WERI-Rb-1 (cell line): ENCODE data around the gene TUG1.
A peak's percentile ranks its signal among the peaks of the same experiment; 100 is the strongest.

Experiments used
- DNase-seq: peaks from one replicate; pipeline ENCODE4 v3.0.0-alpha.2; 2020
- H3K27ac ChIP-seq: fragments of 250-450 bp; sonication (Bioruptor Pico); 2 replicates; pipeline ENCODE4 v1.5.1; 2020; ENCODE audit warnings: mild to moderate bottlenecking, moderate library complexity
- H3K27me3 ChIP-seq: fragments of 250-450 bp; sonication (Bioruptor Pico); 2 replicates; pipeline ENCODE4 v1.5.1; 2021; ENCODE audit warnings: mild to moderate bottlenecking, low read depth, moderate library complexity; ENCODE audit not compliant: insufficient read depth, severe bottlenecking
- H3K36me3 ChIP-seq: fragments of 250-450 bp; sonication (Bioruptor Pico); 2 replicates; pipeline ENCODE4 v1.5.1; 2020; ENCODE audit warnings: mild to moderate bottlenecking, moderate library complexity
- H3K4me3 ChIP-seq: 2 replicates; pipeline ENCODE4 v1.5.1; 2011; ENCODE audit warnings: low read depth, mild to moderate bottlenecking, control low read depth, low read length
- H3K9me3 ChIP-seq: fragments of 250-450 bp; sonication (Bioruptor Pico); 2 replicates; pipeline ENCODE4 v1.5.1; 2021; ENCODE audit warnings: mild to moderate bottlenecking, moderate library complexity; ENCODE audit not compliant: severe bottlenecking
- TF ChIP-seq, protein P1 (sequence below): IDR thresholded peaks from 2 replicates; pipeline ENCODE4 v1.5.1; 2011; ENCODE audit warnings: low read depth, mild to moderate bottlenecking, control low read depth, inconsistent platforms, low read length

TUG1 gene

GRCh38 chr22:30947816-30948454, 21.1 kb upstream of the TUG1 start:
- H3K27ac ChIP-seq = no peak overlapping the region
- H3K4me3 ChIP-seq = no peak overlapping the region

GRCh38 chr22:30948930-30949342, 20.1 kb upstream of the TUG1 start:
- Histone ChIP-seq H3K36me3 (peaks cover 95% of the 10 kb centered on the region), H3K9me3 (no peaks in the 10 kb centered on the region), H3K4me3 (no peak overlapping the region), H3K27ac (no peak overlapping the region), H3K27me3 (no peaks in the 10 kb centered on the region)
- TF ChIP-seq, protein P1, sequence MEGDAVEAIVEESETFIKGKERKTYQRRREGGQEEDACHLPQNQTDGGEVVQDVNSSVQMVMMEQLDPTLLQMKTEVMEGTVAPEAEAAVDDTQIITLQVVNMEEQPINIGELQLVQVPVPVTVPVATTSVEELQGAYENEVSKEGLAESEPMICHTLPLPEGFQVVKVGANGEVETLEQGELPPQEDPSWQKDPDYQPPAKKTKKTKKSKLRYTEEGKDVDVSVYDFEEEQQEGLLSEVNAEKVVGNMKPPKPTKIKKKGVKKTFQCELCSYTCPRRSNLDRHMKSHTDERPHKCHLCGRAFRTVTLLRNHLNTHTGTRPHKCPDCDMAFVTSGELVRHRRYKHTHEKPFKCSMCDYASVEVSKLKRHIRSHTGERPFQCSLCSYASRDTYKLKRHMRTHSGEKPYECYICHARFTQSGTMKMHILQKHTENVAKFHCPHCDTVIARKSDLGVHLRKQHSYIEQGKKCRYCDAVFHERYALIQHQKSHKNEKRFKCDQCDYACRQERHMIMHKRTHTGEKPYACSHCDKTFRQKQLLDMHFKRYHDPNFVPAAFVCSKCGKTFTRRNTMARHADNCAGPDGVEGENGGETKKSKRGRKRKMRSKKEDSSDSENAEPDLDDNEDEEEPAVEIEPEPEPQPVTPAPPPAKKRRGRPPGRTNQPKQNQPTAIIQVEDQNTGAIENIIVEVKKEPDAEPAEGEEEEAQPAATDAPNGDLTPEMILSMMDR = no peak
- DNase-seq = no peak

More at GRCh38 chr22:30947816-30948454, 21.1 kb upstream of the TUG1 start:
- DNase-seq = no peak
- no peaks in the 10 kb centered on the region for H3K9me3 ChIP-seq
- no peaks in the 10 kb centered on the region for H3K27me3 ChIP-seq
- TF ChIP-seq, protein P1 = peak; percentile 33; the same call in 1 of the 2 replicates
- H3K36me3 ChIP-seq = peaks cover 96% of the 10 kb centered on the region

GRCh38 chr22:30949934-30950660, 19.0 kb upstream of the TUG1 start:
- no peak overlapping the region for H3K4me3 ChIP-seq
- peaks cover 92% of the 10 kb centered on the region for H3K36me3 ChIP-seq
- DNase-seq = no peak
- TF ChIP-seq, protein P1 = no peak
- no peak overlapping the region for H3K27ac ChIP-seq
- no peaks in the 10 kb centered on the region for H3K9me3 ChIP-seq
- H3K27me3 ChIP-seq = no peaks in the 10 kb centered on the region

- H3K36me3 ChIP-seq = peaks cover 89% of the 10 kb centered on the region
- DNase-seq = no peak
- H3K27me3 ChIP-seq = no peaks in the 10 kb centered on the region
- H3K9me3 ChIP-seq = no peaks in the 10 kb centered on the region
- TF ChIP-seq, protein P1 = no peak
- no peak overlapping the region for H3K4me3 ChIP-seq
- H3K27ac ChIP-seq = no peak overlapping the region
Measured at GRCh38 chr22:30953206-30953605, 15.9 kb upstream of the TUG1 start.

GRCh38 chr22:30955153-30955552, 13.9 kb upstream of the TUG1 start:
- no peak for DNase-seq
- no peaks in the 10 kb centered on the region for H3K27me3 ChIP-seq
- no peaks in the 10 kb centered on the region for H3K9me3 ChIP-seq
- no peak overlapping the region for H3K4me3 ChIP-seq
- TF ChIP-seq, protein P1 = no peak
- H3K36me3 ChIP-seq = peaks cover 72% of the 10 kb centered on the region
- no peak overlapping the region for H3K27ac ChIP-seq
